HepG2 (cell line): Measurements from ENCODE around the gene TTPAL. TPM values are rescaled to one million over a fixed set of nuclear protein-coding genes. Genes with fewer than 3 reads are reported as not detected.
A peak's percentile ranks its signal among the peaks of the same experiment; 100 is the strongest.

Source experiments
- ELF1 ChIP-seq: sonication (generic); formaldehyde crosslinking; IDR thresholded peaks from 2 replicates; pipeline ENCODE4 v1.4.0; 2020; ENCODE audit warnings: missing genetic modification reagents
- ERF ChIP-seq: IDR thresholded peaks from 2 replicates; pipeline ENCODE4 v1.6.1; 2018; ENCODE audit warnings: missing biosample characterization, missing genetic modification reagents
- FOXA1 ChIP-seq, 2 experiments: fragments of 450-650 bp in 1 of 2; sonication (generic) in 1 of 2; formaldehyde crosslinking in 1 of 2; IDR thresholded peaks; 2 replicates each; pipeline versions ENCODE4 v1.4.0 to v1.6.1; 2016 to 2020; ENCODE audit warnings: missing genetic modification reagents in 1 of 2
- FOXP1 ChIP-seq, 2 experiments: fragments of 450-650 bp in 1 of 2; IDR thresholded peaks; 2 replicates each; pipeline ENCODE4 v1.6.1; 2017 to 2018; ENCODE audit warnings: antibody characterized with exemption in 1 of 2
- GTF2F1 ChIP-seq: fragments of 150-350 bp; IDR thresholded peaks from 2 replicates; pipeline ENCODE4 v1.6.1; 2014; ENCODE audit warnings: low read length
- KAT2B ChIP-seq: fragments of 150-350 bp; IDR thresholded peaks from 2 replicates; pipeline ENCODE4 v1.6.1; 2014; ENCODE audit warnings: low read depth, low read length, borderline replicate concordance
- KDM4B ChIP-seq: sonication (generic); formaldehyde crosslinking; IDR thresholded peaks from 2 replicates; pipeline ENCODE4 v1.4.0; 2020; ENCODE audit warnings: missing genetic modification reagents
- TAF15 ChIP-seq: fragments of 200-400 bp; formaldehyde crosslinking; IDR thresholded peaks from one replicate; pipeline ENCODE4 v1.6.1; 2018; ENCODE audit warnings: mild to moderate bottlenecking, low read depth, low read length; ENCODE audit not compliant: poor library complexity, severe bottlenecking
- TOPORS ChIP-seq: sonication (generic); formaldehyde crosslinking; IDR thresholded peaks from 2 replicates; pipeline ENCODE4 v1.8.0; 2023; ENCODE audit warnings: mild to moderate bottlenecking, missing genetic modification reagents
- ZNF24 ChIP-seq: fragments of 450-650 bp; IDR thresholded peaks from 2 replicates; pipeline ENCODE4 v1.6.1; 2017; ENCODE audit warnings: antibody characterized with exemption, mild to moderate bottlenecking
- ZNF451 ChIP-seq: sonication (generic); formaldehyde crosslinking; IDR thresholded peaks from 2 replicates; pipeline ENCODE4 v1.5.0; 2020; ENCODE audit warnings: mild to moderate bottlenecking, missing genetic modification reagents
- ZNF567 ChIP-seq: sonication (generic); formaldehyde crosslinking; IDR thresholded peaks from 2 replicates; pipeline ENCODE4 v1.8.1; 2023; ENCODE audit warnings: mild to moderate bottlenecking, missing genetic modification reagents, borderline replicate concordance
- ZNF644 ChIP-seq: IDR thresholded peaks from 2 replicates; pipeline ENCODE4 v1.6.1; 2016; ENCODE audit warnings: low read depth
- polyA plus RNA-seq, 8 experiments: library from polyadenylated mRNA; depleted of rRNA in 3 of 8; stranded (reverse) in 7 of 8; unstranded in 1 of 8; fragments of >200 nt; fragmentation: Illumina TruSeq in 4 of 8; extraction: Trizol in 4 of 8; gene quantifications; 2 replicates each; pipeline versions ENCODE4 v1.2.1 to v1.2.3, GENCODE V29; 2011 to 2016; ENCODE audit warnings: low read depth in 4 of 8, missing spikeins in 1 of 8, mixed read lengths in 1 of 8; ENCODE audit not compliant: insufficient read depth in 1 of 8
- total RNA-seq, 5 experiments: library from RNA; depleted of rRNA; stranded (reverse); fragments of >200 nt; fragmentation: Illumina TruSeq; extraction: Trizol; gene quantifications; 2 replicates each; pipeline ENCODE4 v1.2.3, GENCODE V29; 2016; ENCODE audit warnings: low read depth in 1 of 5
- TF ChIP-seq, protein P1 (sequence below): sonication (generic); formaldehyde crosslinking; IDR thresholded peaks from 2 replicates; pipeline ENCODE4 v1.4.0; 2020; ENCODE audit warnings: mild to moderate bottlenecking, low read depth, missing genetic modification reagents
- TF ChIP-seq, protein P2 (sequence below): sonication (generic); formaldehyde crosslinking; conservative IDR thresholded peaks from 2 replicates; pipeline ENCODE4 v1.8.0; 2022; ENCODE audit warnings: low read depth, missing genetic modification reagents
- TF ChIP-seq, protein P3 (sequence below): sonication (generic); formaldehyde crosslinking; conservative IDR thresholded peaks from 2 replicates; pipeline ENCODE4 v1.4.0; 2020; ENCODE audit warnings: missing genetic modification reagents
- TF ChIP-seq, protein P4 (sequence below): sonication (generic); formaldehyde crosslinking; IDR thresholded peaks from 2 replicates; pipeline ENCODE4 v1.4.0; 2020; ENCODE audit warnings: missing genetic modification reagents
- TF ChIP-seq, protein P5 (sequence below): sonication (generic); formaldehyde crosslinking; IDR thresholded peaks from 2 replicates; pipeline ENCODE4 v1.9.0; 2021; ENCODE audit warnings: missing genetic modification reagents, mild to moderate bottlenecking, borderline replicate concordance

The TTPAL gene
- total and polyA plus RNA-seq, 2 of the 13 experiments (the other 11 are each of a cell fraction or from before 2014, with no cell fraction given): 4.3 to 18.8 TPM

DNA sequence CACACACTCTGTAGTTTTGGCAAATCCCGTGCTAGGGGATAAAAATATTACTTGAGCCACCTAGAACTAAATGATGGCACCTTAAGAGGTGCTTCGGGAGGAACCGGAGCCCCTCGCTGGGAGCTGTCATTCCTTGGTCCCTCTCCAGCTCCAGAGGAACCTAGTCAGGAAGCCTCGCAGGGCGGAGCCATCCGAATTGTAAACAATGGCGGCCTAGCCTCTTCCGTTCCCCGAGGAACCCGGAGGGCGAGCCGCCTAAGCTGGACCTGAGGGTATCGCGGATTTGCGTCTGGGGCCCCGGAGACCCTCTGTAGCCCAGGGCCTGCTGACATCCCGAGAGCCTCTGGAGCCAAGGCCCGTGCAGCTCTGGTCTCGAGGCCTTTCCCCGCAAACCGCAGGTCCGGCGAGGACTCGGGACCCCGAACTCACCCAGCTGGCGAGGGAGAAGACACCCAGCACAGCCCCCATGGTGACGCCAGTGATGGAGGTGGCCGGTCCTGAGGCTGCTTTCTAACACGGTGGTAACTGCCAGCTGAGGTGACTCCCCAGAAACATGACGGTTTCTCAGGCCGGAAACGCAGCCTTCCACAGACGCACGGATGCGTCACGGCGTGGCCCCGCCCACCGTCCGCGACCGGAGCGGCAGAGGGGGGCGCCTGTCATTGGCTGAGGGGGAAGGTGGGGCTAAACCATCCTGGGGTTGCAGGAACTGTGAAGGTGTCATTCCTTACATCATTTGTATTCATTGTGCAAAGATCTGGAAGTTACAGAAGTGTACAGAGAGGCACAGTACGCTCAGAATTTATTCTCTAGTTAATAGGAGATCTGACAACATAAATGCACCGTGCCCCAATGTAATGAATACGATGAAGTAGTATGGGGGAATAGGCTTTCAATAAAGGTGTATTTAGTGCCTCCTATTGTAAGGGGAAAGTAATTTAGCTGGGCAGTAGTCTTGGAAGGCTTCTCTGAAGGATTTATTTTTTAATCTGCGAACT is 46.1 kb downstream of the TTPAL start, which contains the start of gene SERINC3 (continued):
- TF ChIP-seq, protein P1, sequence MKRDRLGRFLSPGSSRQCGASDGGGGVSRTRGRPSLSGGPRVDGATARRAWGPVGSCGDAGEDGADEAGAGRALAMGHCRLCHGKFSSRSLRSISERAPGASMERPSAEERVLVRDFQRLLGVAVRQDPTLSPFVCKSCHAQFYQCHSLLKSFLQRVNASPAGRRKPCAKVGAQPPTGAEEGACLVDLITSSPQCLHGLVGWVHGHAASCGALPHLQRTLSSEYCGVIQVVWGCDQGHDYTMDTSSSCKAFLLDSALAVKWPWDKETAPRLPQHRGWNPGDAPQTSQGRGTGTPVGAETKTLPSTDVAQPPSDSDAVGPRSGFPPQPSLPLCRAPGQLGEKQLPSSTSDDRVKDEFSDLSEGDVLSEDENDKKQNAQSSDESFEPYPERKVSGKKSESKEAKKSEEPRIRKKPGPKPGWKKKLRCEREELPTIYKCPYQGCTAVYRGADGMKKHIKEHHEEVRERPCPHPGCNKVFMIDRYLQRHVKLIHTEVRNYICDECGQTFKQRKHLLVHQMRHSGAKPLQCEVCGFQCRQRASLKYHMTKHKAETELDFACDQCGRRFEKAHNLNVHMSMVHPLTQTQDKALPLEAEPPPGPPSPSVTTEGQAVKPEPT (CRISPR knock-in tag): peak; percentile 95
- TF ChIP-seq, protein P2, sequence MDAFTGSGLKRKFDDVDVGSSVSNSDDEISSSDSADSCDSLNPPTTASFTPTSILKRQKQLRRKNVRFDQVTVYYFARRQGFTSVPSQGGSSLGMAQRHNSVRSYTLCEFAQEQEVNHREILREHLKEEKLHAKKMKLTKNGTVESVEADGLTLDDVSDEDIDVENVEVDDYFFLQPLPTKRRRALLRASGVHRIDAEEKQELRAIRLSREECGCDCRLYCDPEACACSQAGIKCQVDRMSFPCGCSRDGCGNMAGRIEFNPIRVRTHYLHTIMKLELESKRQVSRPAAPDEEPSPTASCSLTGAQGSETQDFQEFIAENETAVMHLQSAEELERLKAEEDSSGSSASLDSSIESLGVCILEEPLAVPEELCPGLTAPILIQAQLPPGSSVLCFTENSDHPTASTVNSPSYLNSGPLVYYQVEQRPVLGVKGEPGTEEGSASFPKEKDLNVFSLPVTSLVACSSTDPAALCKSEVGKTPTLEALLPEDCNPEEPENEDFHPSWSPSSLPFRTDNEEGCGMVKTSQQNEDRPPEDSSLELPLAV (CRISPR knock-in tag): no peak
- no peak for TF ChIP-seq KAT2B
- peak; percentile 85; the same call in 1 of the 2 replicates for TF ChIP-seq ERF (CRISPR knock-in tag)
- no peak; the same call in 1 of the 2 replicates for TF ChIP-seq KDM4B (CRISPR knock-in tag)
- peak; percentile 83 for TF ChIP-seq TAF15
- no peak for TF ChIP-seq GTF2F1
- TF ChIP-seq, protein P3, sequence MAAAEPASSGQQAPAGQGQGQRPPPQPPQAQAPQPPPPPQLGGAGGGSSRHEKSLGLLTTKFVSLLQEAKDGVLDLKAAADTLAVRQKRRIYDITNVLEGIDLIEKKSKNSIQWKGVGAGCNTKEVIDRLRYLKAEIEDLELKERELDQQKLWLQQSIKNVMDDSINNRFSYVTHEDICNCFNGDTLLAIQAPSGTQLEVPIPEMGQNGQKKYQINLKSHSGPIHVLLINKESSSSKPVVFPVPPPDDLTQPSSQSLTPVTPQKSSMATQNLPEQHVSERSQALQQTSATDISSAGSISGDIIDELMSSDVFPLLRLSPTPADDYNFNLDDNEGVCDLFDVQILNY (CRISPR knock-in tag): no peak; the same call in 1 of the 2 replicates
- peak; percentile 82 for TF ChIP-seq ELF1 (CRISPR knock-in tag)
- TF ChIP-seq ZNF451 (CRISPR knock-in tag): no peak; the same call in none of the 2 replicates
- TF ChIP-seq ZNF644 (CRISPR knock-in tag): no peak; the same call in 1 of the 2 replicates
- TF ChIP-seq ZNF567 (CRISPR knock-in tag): no peak; the same call in 1 of the 2 replicates
- TF ChIP-seq ZNF24: peak; percentile 7; the same call in 1 of the 2 replicates
- TF ChIP-seq, protein P4, sequence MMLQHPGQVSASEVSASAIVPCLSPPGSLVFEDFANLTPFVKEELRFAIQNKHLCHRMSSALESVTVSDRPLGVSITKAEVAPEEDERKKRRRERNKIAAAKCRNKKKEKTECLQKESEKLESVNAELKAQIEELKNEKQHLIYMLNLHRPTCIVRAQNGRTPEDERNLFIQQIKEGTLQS: peak; percentile 10; the same call in 1 of the 2 replicates
- TF ChIP-seq FOXA1 (IDR thresholded peaks at IDR 0.05): no peak
- peak; percentile 92 for TF ChIP-seq FOXA1 (CRISPR knock-in tag; IDR thresholded peaks at IDR 0.05)
- TF ChIP-seq, protein P5, sequence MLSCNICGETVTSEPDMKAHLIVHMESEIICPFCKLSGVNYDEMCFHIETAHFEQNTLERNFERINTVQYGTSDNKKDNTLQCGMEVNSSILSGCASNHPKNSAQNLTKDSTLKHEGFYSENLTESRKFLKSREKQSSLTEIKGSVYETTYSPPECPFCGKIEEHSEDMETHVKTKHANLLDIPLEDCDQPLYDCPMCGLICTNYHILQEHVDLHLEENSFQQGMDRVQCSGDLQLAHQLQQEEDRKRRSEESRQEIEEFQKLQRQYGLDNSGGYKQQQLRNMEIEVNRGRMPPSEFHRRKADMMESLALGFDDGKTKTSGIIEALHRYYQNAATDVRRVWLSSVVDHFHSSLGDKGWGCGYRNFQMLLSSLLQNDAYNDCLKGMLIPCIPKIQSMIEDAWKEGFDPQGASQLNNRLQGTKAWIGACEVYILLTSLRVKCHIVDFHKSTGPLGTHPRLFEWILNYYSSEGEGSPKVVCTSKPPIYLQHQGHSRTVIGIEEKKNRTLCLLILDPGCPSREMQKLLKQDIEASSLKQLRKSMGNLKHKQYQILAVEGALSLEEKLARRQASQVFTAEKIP (CRISPR knock-in tag): no peak
- no peak for TF ChIP-seq FOXP1 (IDR thresholded peaks at IDR 0.05)
- TF ChIP-seq FOXP1 (CRISPR knock-in tag; IDR thresholded peaks at IDR 0.05): peak; percentile 29; the same call in 1 of the 2 replicates
- peak; percentile 79; the same call in 1 of the 2 replicates for TF ChIP-seq TOPORS (CRISPR knock-in tag)
